Heart left ventricle (tissue), 16 donors: ENCODE results near the gene MKLN1. TPM values are rescaled to one million over a fixed set of nuclear protein-coding genes. Genes with fewer than 3 reads are reported as not detected.

Source experiments
- ATAC-seq, 4 donors: fragments of 200-7000 bp; cut with Tn5 transposase; one replicate each; pipeline ENCODE4 v1.9.1; 2020 to 2022; ENCODE audit warnings: moderate library complexity in 4 of 4, mild to moderate bottlenecking in 3 of 4, moderate number of reproducible peaks in 1 of 4
- DNase-seq, 5 donors: peaks; one replicate each; pipeline ENCODE4 v3.0.0-alpha.2; 2020
- H3K27ac ChIP-seq, 12 donors: fragments of 200-600 bp; sonication (generic) in 4 of 12; one replicate each; pipeline versions ENCODE4 v1.5.0 to v1.8.0; 2016 to 2022; ENCODE audit warnings: mild to moderate bottlenecking in 2 of 12
- H3K27me3 ChIP-seq, 9 donors: fragments of 200-600 bp; sonication (generic) in 2 of 9; one replicate each; pipeline versions ENCODE4 v1.5.1 to v1.8.0; 2016 to 2022; ENCODE audit warnings: mild to moderate bottlenecking in 3 of 9
- H3K36me3 ChIP-seq, 9 donors: fragments of 200-600 bp; sonication (generic) in 2 of 9; one replicate each; pipeline versions ENCODE4 v1.5.0 to v1.8.0; 2018 to 2022; ENCODE audit warnings: mild to moderate bottlenecking in 2 of 9
- H3K4me1 ChIP-seq, 12 donors: fragments of 200-600 bp; sonication (generic) in 4 of 12; one replicate each; pipeline versions ENCODE4 v1.5.0 to v1.8.0; 2016 to 2022; ENCODE audit warnings: mild to moderate bottlenecking in 3 of 12
- H3K4me3 ChIP-seq, 12 donors: fragments of 200-600 bp; sonication (generic) in 4 of 12; one replicate each; pipeline versions ENCODE4 v1.5.0 to v1.8.0; 2017 to 2022; ENCODE audit warnings: mild to moderate bottlenecking in 9 of 12, moderate library complexity in 4 of 12
- H3K9me3 ChIP-seq, 12 donors: fragments of 200-600 bp; sonication (generic) in 4 of 12; one replicate each; pipeline versions ENCODE4 v1.5.0 to v1.8.0; 2016 to 2022; ENCODE audit warnings: mild to moderate bottlenecking in 1 of 12
- CTCF ChIP-seq, 12 donors: fragments of 200-600 bp; sonication (generic) in 4 of 12; IDR thresholded peaks; one replicate each; pipeline versions ENCODE4 v1.5.0 to v1.8.0; 2018 to 2022; ENCODE audit warnings: antibody characterized with exemption in 12 of 12, mild to moderate bottlenecking in 5 of 12
- POLR2A ChIP-seq, 2 donors: fragments of 450-650 bp; IDR thresholded peaks; one replicate each; pipeline ENCODE4 v1.6.1; 2017; ENCODE audit warnings: antibody characterized with exemption in 2 of 2, mild to moderate bottlenecking in 2 of 2, moderate library complexity in 2 of 2
- WGBS, 4 donors: extraction: QIAGEN DNeasy Blood & Tissue Kit in 2 of 4; methylation state at CpG; one replicate each; pipeline versions ENCODE4 v1.1.5 to v1.1.7; 2013 to 2018; 5-methylcytosine and 5-hydroxymethylcytosine counted together
- intact Hi-C, 10 donors: fragments of 100-400 bp; cut with DNase I; formaldehyde crosslinking; loops; one replicate each; pipeline versions ENCODE4 v1.11.1 to v1.14.2; 2022
- polyA plus RNA-seq, 2 donors: library from polyadenylated mRNA; stranded (reverse); fragments of 200-250 nt; gene quantifications; one replicate each; pipeline ENCODE4 v1.2.3, GENCODE V29; 2013
- total RNA-seq, 9 donors: library from RNA; depleted of rRNA in 2 of 9; stranded (reverse); fragments of >200 nt in 2 of 9; fragmentation: NEBNext Ultra II Directional in 3 of 9; extraction: Animal tissue kit (Norgen Biotek cat#: 25700) in 3 of 9; gene quantifications; one replicate each; pipeline versions ENCODE4 v1.1.0 to v1.2.4, GENCODE V29; 2016 to 2023
- donor health status: ischemic (EF 13 %, LVEDD 7.1; RV severe dilation, severe dysfunction).
- donor health status: healthy with polysubstance abuse.
- donor health status: DM: no; HTN: yes; CAD: no.
- donor health status: DM: no; HTN: no; CAD: no.
- donor health status: ischemic (EF 25% LVEDD 6.9; RV normal size, moderate dysfunction).
- donor health status: ischemic (EF 25% LVEDD 5.7; RV mildly dilated, moderate dysfunction).
- donor health status: healthy.
- donor health status: DM: yes; HTN: yes; CAD: no.
- donor health status: ischemic (EF 35%, LVEDD 5.7; RV mildly dilated, moderate dysfunction).
- donor health status: nonischemic (EF 11% LVEDD 7.7; RV severe dilation, severe dysfunction).
- donor health status: DM: yes; HTN: yes; CAD: no.
- donor health status: PGD.
- donor health status: ischemic (EF 29% LVEDD 5.4; RV normal size, mild dysfunction).
- donor health status: nonischemic (EF 23%, LVEDD 6.1; RV moderate dilation, normal function).

The MKLN1 gene
- total and polyA plus RNA-seq, 11 donors: 11.5 to 49.7 (median 37.6) TPM

- Histone ChIP-seq H3K36me3 (peaks cover 0 to 82% (median 44%) of the 10 kb centered on the region in 9 donors), H3K27me3 (no peaks in the 10 kb centered on the region), H3K9me3 (no peaks in the 10 kb centered on the region), H3K27ac (no peak overlapping the region), H3K4me3 (no peak overlapping the region), H3K4me1 (peaks cover 14 to 63% (median 42%) of the 10 kb centered on the region in 12 donors)
- WGBS, 4 donors: 83 to 85% (median 84%) methylated on average over 18 of the region's 18 CpGs
- no peak for ATAC-seq
- no peak for DNase-seq
- TF ChIP-seq POLR2A (IDR thresholded peaks at IDR 0.05) (no peak), CTCF (IDR thresholded peaks at IDR 0.05) (no peak)
- intact Hi-C loops: loop anchor here in 6 of 10 donors (5.0 to 10.0 kb wide), 4 partner anchors 36 to 78 kb away; partner anchors contain the start of gene PODXL (in 1 of the 6)
Observed at GRCh38 chr7:131506597-131506996, 178.9 kb downstream of the MKLN1 start.

- peaks cover 0 to 76% (median 44%) of the 10 kb centered on the region in 9 donors for H3K36me3 ChIP-seq
- WGBS, 4 donors: 17 to 23% (median 19%) methylated on average over 12 to 14 of the region's 14 CpGs
- H3K9me3 ChIP-seq: no peaks in the 10 kb centered on the region
- peak overlapping the region in 3 of 12 donors; percentile 10 to 19 (median 10) for H3K4me3 ChIP-seq
- intact Hi-C loops: loop anchor here (1.0 to 10.0 kb wide), 9 partner anchors 33 to 148 kb away; partner anchors contain the start of gene PODXL (in 1 of the 10)
- peak overlapping the region in 6 of 12 donors; percentile 21 to 59 (median 27) for H3K27ac ChIP-seq
- H3K27me3 ChIP-seq: no peaks in the 10 kb centered on the region
- TF ChIP-seq CTCF (IDR thresholded peaks at IDR 0.05) (peak; percentile 90 to 98 (median 94)), POLR2A (IDR thresholded peaks at IDR 0.05) (no peak)
- H3K4me1 ChIP-seq: peaks cover 10 to 63% (median 45%) of the 10 kb centered on the region in 12 donors
- peak; percentile 54 to 72 (median 66) for ATAC-seq
- peak; percentile 82 to 92 (median 84) for DNase-seq
Observed at GRCh38 chr7:131507592-131508331, 180.1 kb downstream of the MKLN1 start.

- no peak for ATAC-seq
- TF ChIP-seq POLR2A (IDR thresholded peaks at IDR 0.05): no peak
- TF ChIP-seq CTCF (IDR thresholded peaks at IDR 0.05): no peak
- peaks cover 0 to 66% (median 43%) of the 10 kb centered on the region in 9 donors for H3K36me3 ChIP-seq
- WGBS, 4 donors: 68 to 84% (median 74%) methylated on average over 10 of the region's 10 CpGs
- H3K27me3 ChIP-seq: no peaks in the 10 kb centered on the region
- DNase-seq: no peak
- no peak overlapping the region for H3K4me3 ChIP-seq
- intact Hi-C loops: loop anchor here (1.0 to 10.0 kb wide), 9 partner anchors 32 to 146 kb away; partner anchors contain the start of gene PODXL (in 1 of the 10)
- H3K9me3 ChIP-seq: no peaks in the 10 kb centered on the region
- peak overlapping the region in 4 of 12 donors; percentile 9 to 22 (median 20) for H3K27ac ChIP-seq
- H3K4me1 ChIP-seq: peaks cover 2 to 60% (median 44%) of the 10 kb centered on the region in 12 donors
Observed at GRCh38 chr7:131508754-131509486, 181.2 kb downstream of the MKLN1 start.
